ENCODE measurements around the gene PCDHB4. TPM values are rescaled to one million over a fixed set of nuclear protein-coding genes. Genes with fewer than 3 reads are reported as not detected.
"Not testable (repeated sequence)": the region's sequence is repeated elsewhere in the genome, so short reads cannot be mapped to it uniquely, and the experiment has no call there.

Gene PCDHB4
- total and polyA plus RNA-seq, 2 of the 13 experiments (the other 11 are each of a cell fraction or from before 2014, with no cell fraction given), result 0.08 to 0.13 TPM

DNA sequence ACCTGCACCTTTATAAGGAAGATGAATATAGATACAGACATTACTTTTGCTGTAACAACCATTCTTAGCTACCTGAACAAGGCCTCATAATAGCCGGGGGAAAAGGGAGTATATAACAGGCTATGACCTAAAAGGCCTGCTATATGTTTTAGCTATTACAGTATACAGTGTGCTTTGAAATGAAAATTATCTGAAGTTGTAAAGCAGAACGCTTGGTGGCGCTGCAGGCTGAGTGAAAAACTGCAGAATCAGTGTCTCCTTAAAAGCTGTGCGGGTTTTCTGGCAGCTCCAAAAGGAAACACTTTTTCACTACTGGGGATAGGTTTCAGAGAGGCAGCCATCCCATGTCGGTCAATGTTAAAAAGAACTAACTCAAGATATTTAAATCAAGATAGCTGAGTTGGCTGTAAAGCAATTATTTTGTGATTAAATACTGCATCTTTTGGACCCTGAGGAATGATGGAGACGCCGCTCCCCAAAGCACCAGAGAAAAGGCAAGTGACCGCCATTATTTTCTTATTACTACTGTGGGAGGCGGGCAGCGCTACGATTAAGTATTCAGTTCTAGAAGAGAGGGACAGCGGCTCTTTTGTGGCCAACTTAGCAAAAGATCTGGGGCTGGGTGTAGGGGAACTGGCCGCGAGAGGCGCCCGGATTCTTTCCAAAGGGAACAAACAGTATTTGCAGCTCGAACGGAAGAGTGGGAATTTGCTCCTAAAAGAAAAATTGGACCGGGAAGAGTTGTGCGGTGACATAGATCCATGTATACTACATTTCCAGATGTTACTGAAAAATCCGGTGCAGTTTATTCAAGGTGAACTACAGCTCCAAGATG, 34.1 kb downstream of the PCDHB4 start:
- Histone ChIP-seq H3K9ac (ENCODE audit: insufficient read depth, low read depth, low read length) (no peak overlapping the region), H4K20me1 (ENCODE audit: insufficient read depth, low read length) (no peaks in the 10 kb centered on the region), H3K4me2 (ENCODE audit: low read depth, low read length) (no peak overlapping the region), H3K4me3 (replicated peaks in 1 of 3; ENCODE audit: insufficient read depth in 1 of 3, low read depth in 2 of 3, low read length in 3 of 3) (no peak overlapping the region), H3K79me2 (ENCODE audit: insufficient read depth, low read length) (no peaks in the 10 kb centered on the region), H3K36me3 (replicated peaks in 1 of 2; ENCODE audit: control insufficient read depth in 1 of 2, insufficient read depth in 2 of 2, low read length in 2 of 2) (no peaks in the 10 kb centered on the region), H3K9me3 (ENCODE audit: low read length) (no peaks in the 10 kb centered on the region; the same call in 1 of the 2 replicates), H3K4me1 (ENCODE audit: insufficient read depth, low read length) (no peaks in the 10 kb centered on the region), H3K27ac (ENCODE audit: extremely low read length, insufficient read depth, low read length) (no peak overlapping the region), H2AFZ (ENCODE audit: low read length) (no peak overlapping the region), H3K27me3 (ENCODE audit: control insufficient read depth in 1 of 2, insufficient read depth in 2 of 2, low read length in 2 of 2) (peaks cover 2 to 10% of the 10 kb centered on the region in 2 experiments; a peak in 2 of 5 replicates)
- ChIA-PET POLR2A (no interaction called here), CTCF (ENCODE audit: low intra/inter-chr PET ratio, low total read pairs) (no interaction called here)
- intact Hi-C loops (cut with micrococcal nuclease; ENCODE audit: unreplicated experiment) (no loop called here), in situ Hi-C loops (cut with HindIII; ENCODE audit: extremely low pct_ligation_motif_present, low pct_unique_long_range_greater_than_20kb) (no loop called here)
- DNase-seq (ENCODE audit: low spot score) (no peak), FAIRE-seq (no peak), ATAC-seq (peak; percentile 81)
- TF ChIP-seq ATF7 (IDR thresholded peaks at IDR 0.05), result no peak
- no peak for TF ChIP-seq ATF7 (CRISPR knock-in tag; IDR thresholded peaks at IDR 0.05)
- no peak for TF ChIP-seq TOPORS (CRISPR knock-in tag; IDR thresholded peaks at IDR 0.05)
- no peak for TF ChIP-seq SOX5 (CRISPR knock-in tag; IDR thresholded peaks at IDR 0.05; ENCODE audit: borderline replicate concordance)
- TF ChIP-seq ZNF737 (CRISPR knock-in tag; IDR thresholded peaks at IDR 0.05; ENCODE audit: borderline replicate concordance), result no peak
- peak; percentile 54 for TF ChIP-seq CTCF (CRISPR knock-in tag; IDR thresholded peaks at IDR 0.05)
- BruUV-seq (replicated peaks), result no TSS peak
- 25% methylated on average over 21 of the region's 21 CpGs for WGBS (ENCODE audit: low lambda C conversion rate)

DNA sequence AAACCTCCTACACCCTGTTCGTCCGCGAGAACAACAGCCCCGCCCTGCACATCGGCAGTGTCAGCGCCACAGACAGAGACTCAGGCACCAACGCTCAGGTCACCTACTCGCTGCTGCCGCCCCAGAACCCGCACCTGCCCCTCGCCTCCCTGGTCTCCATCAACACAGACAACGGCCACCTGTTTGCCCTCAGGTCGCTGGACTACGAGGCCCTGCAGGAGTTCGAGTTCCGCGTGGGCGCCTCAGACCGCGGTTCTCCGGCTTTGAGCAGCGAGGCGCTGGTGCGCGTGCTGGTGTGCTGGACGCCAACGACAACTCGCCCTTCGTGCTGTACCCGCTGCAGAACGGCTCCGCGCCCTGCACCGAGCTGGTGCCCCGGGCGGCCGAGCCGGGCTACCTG, 35.7 kb downstream of the PCDHB4 start:
- H3K36me3 ChIP-seq (replicated peaks in 1 of 2; ENCODE audit: control insufficient read depth in 1 of 2, insufficient read depth in 2 of 2, low read length in 2 of 2); H2AFZ ChIP-seq (ENCODE audit: low read length); CTCF ChIA-PET (ENCODE audit: low intra/inter-chr PET ratio, low total read pairs); BruUV-seq (replicated peaks); POLR2A ChIA-PET; H3K27ac ChIP-seq (ENCODE audit: extremely low read length, insufficient read depth, low read length); ATAC-seq; H3K79me2 ChIP-seq (ENCODE audit: insufficient read depth, low read length); FAIRE-seq; H4K20me1 ChIP-seq (ENCODE audit: insufficient read depth, low read length); H3K4me1 ChIP-seq (ENCODE audit: insufficient read depth, low read length); H3K27me3 ChIP-seq (ENCODE audit: control insufficient read depth in 1 of 2, insufficient read depth in 2 of 2, low read length in 2 of 2); intact Hi-C loops (cut with micrococcal nuclease; ENCODE audit: unreplicated experiment); H3K9me3 ChIP-seq (ENCODE audit: low read length); H3K9ac ChIP-seq (ENCODE audit: insufficient read depth, low read depth, low read length); H3K4me2 ChIP-seq (ENCODE audit: low read depth, low read length); in situ Hi-C loops (cut with HindIII; ENCODE audit: extremely low pct_ligation_motif_present, low pct_unique_long_range_greater_than_20kb); DNase-seq (ENCODE audit: low spot score); H3K4me3 ChIP-seq (replicated peaks in 1 of 3; ENCODE audit: insufficient read depth in 1 of 3, low read depth in 2 of 3, low read length in 3 of 3): not testable (repeated sequence)
- WGBS (ENCODE audit: low lambda C conversion rate), result 81% methylated on average over 14 of the region's 38 CpGs

DNA sequence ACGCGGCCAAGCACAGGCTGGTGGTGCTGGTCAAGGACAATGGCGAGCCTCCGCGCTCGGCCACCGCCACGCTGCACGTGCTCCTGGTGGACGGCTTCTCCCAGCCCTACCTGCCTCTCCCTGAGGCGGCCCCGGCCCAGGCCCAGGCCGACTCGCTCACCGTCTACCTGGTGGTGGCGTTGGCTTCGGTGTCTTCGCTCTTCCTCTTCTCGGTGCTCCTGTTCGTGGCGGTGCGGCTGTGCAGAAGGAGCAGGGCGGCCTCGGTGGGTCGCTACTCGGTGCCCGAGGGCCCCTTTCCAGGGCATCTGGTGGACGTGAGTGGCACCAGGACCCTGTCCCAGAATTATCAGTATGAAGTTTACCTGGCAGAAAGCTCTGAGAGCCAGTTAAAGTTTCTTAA, 36.3 kb downstream of the PCDHB4 start:
- DNase-seq (ENCODE audit: low spot score); H4K20me1 ChIP-seq (ENCODE audit: insufficient read depth, low read length); H3K79me2 ChIP-seq (ENCODE audit: insufficient read depth, low read length); H3K4me1 ChIP-seq (ENCODE audit: insufficient read depth, low read length); ATAC-seq; H3K4me3 ChIP-seq (replicated peaks in 1 of 3; ENCODE audit: insufficient read depth in 1 of 3, low read depth in 2 of 3, low read length in 3 of 3); FAIRE-seq; H3K4me2 ChIP-seq (ENCODE audit: low read depth, low read length); BruUV-seq (replicated peaks); H3K27ac ChIP-seq (ENCODE audit: extremely low read length, insufficient read depth, low read length); H3K27me3 ChIP-seq (ENCODE audit: control insufficient read depth in 1 of 2, insufficient read depth in 2 of 2, low read length in 2 of 2); H3K36me3 ChIP-seq (replicated peaks in 1 of 2; ENCODE audit: control insufficient read depth in 1 of 2, insufficient read depth in 2 of 2, low read length in 2 of 2); intact Hi-C loops (cut with micrococcal nuclease; ENCODE audit: unreplicated experiment); H3K9ac ChIP-seq (ENCODE audit: insufficient read depth, low read depth, low read length); in situ Hi-C loops (cut with HindIII; ENCODE audit: extremely low pct_ligation_motif_present, low pct_unique_long_range_greater_than_20kb); H2AFZ ChIP-seq (ENCODE audit: low read length); CTCF ChIA-PET (ENCODE audit: low intra/inter-chr PET ratio, low total read pairs); H3K9me3 ChIP-seq (ENCODE audit: low read length); POLR2A ChIA-PET: not testable (repeated sequence)
- WGBS (ENCODE audit: low lambda C conversion rate), result 46% methylated on average over 13 of the region's 28 CpGs
